Activated CD8-positive, alpha-beta memory T cell treated with anti-CD3 and anti-CD28 coated beads, Interleukin-2, amount 50 U/mL, for 24 hours (primary cell): Measurements from ENCODE around the gene PAX7.

Source experiments
- DNase-seq: peaks from one replicate; pipeline ENCODE4 v3.0.0-alpha.2; 2020; ENCODE audit errors: extremely low read depth

PAX7 gene

GRCh38 chr1:18618546-18619466 is 11.8 kb upstream of the PAX7 start:
- DNase-seq, result no peak

GRCh38 chr1:18619467-18619835 is 11.2 kb upstream of the PAX7 start:
- DNase-seq, result no peak

- no peak for DNase-seq
Measured at GRCh38 chr1:18628511-18628910, 2.1 kb upstream of the PAX7 start.

- no peak for DNase-seq
Measured at GRCh38 chr1:18629659-18630510, 761 bp upstream of the PAX7 start.

- no peak for DNase-seq
Measured at GRCh38 chr1:18631496-18632217, 1.0 kb downstream of the PAX7 start.

- no peak for DNase-seq
Measured at GRCh38 chr1:18632218-18632588, 1.6 kb downstream of the PAX7 start.

- DNase-seq, result no peak
Measured at GRCh38 chr1:18632783-18633421, 2.3 kb downstream of the PAX7 start.

GRCh38 chr1:18633422-18634155 is 2.9 kb downstream of the PAX7 start:
- DNase-seq, result no peak

- no peak for DNase-seq
Measured at GRCh38 chr1:18634276-18634675, 3.6 kb downstream of the PAX7 start.

GRCh38 chr1:18635070-18635577 is 4.5 kb downstream of the PAX7 start:
- no peak for DNase-seq

GRCh38 chr1:18635891-18636595 is 5.4 kb downstream of the PAX7 start:
- DNase-seq, result no peak

GRCh38 chr1:18636596-18637508 is 6.2 kb downstream of the PAX7 start:
- DNase-seq, result no peak

- no peak for DNase-seq
Measured at GRCh38 chr1:18637511-18637960, 6.9 kb downstream of the PAX7 start.

- no peak for DNase-seq
Measured at GRCh38 chr1:18637962-18638834, 7.6 kb downstream of the PAX7 start.

- no peak for DNase-seq
Measured at GRCh38 chr1:18638835-18639364, 8.3 kb downstream of the PAX7 start.

GRCh38 chr1:18639368-18640055 is 8.9 kb downstream of the PAX7 start:
- no peak for DNase-seq
